K562 (cell line): ENCODE data around the gene TINAGL1.

ENCODE experiments used
- GTF2F1 ChIP-seq: IDR thresholded peaks from 2 replicates; pipeline ENCODE4 v1.6.1; 2011; ENCODE audit warnings: low read depth, low read length, improper control_type of control experiment
- HDAC2 ChIP-seq: fragments of 450-650 bp; IDR thresholded peaks from 2 replicates; pipeline ENCODE4 v1.6.1; 2016; ENCODE audit warnings: mild to moderate bottlenecking
- HNRNPL ChIP-seq: fragments of 200-400 bp; formaldehyde crosslinking; IDR thresholded peaks from 2 replicates; pipeline ENCODE4 v1.6.1; 2017; ENCODE audit warnings: low read depth, mild to moderate bottlenecking, low read length
- RHOXF2B ChIP-seq: fragments of 250-450 bp; sonication (Bioruptor Pico); conservative IDR thresholded peaks from 2 replicates; pipeline ENCODE4 v1.5.1; 2021
- SMARCE1 ChIP-seq: fragments of 450-650 bp; IDR thresholded peaks from 2 replicates; pipeline ENCODE4 v1.7.1; 2016; ENCODE audit warnings: mild to moderate bottlenecking
- SRSF9 ChIP-seq: fragments of 200-400 bp; formaldehyde crosslinking; IDR thresholded peaks from 2 replicates; pipeline ENCODE4 v1.6.1; 2017; ENCODE audit warnings: low read depth, low read length, borderline replicate concordance
- TGIF2 ChIP-seq: sonication (generic); formaldehyde crosslinking; IDR thresholded peaks from 2 replicates; pipeline ENCODE4 v1.8.1; 2022; ENCODE audit warnings: mild to moderate bottlenecking, missing genetic modification reagents, moderate library complexity
- ZNF282 ChIP-seq: sonication (generic); formaldehyde crosslinking; IDR thresholded peaks from 2 replicates; pipeline ENCODE4 v1.8.1; 2023; ENCODE audit warnings: missing genetic modification reagents
- TF ChIP-seq, protein P1 (sequence below): sonication (generic); formaldehyde crosslinking; IDR thresholded peaks from 2 replicates; pipeline ENCODE4 v1.9.0; 2022; ENCODE audit warnings: mild to moderate bottlenecking, missing genetic modification reagents
- TF ChIP-seq, protein P2 (sequence below): fragments of 250-450 bp; sonication (Bioruptor Pico); IDR thresholded peaks from 2 replicates; pipeline ENCODE4 v1.4.0; 2020; ENCODE audit warnings: mild to moderate bottlenecking, moderate library complexity

DNA sequence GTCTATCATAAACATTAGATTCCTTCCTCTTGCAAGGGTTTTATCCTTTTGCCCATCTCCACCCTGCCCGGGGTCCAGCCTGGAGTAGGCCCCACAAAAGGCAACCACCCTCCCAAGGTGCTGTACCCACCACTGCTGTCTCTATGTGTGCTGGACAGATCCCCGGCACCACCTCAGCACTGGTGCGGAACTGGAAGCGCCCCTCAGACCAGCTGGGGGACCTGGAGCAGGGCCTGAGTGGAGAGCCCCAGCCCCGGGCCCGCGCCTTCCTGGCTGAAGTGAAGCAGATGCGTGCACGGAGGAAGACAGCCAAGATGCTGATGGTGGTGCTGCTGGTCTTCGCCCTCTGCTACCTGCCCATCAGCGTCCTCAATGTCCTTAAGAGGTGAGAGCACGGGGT, 47.0 kb downstream of the TINAGL1 start:
- no peak for TF ChIP-seq HNRNPL
- TF ChIP-seq RHOXF2B (CRISPR knock-in tag), result no peak
- no peak for TF ChIP-seq GTF2F1
- TF ChIP-seq HDAC2, result no peak
- TF ChIP-seq SMARCE1, result no peak
- TF ChIP-seq ZNF282 (CRISPR knock-in tag), result no peak
- TF ChIP-seq, protein P1, sequence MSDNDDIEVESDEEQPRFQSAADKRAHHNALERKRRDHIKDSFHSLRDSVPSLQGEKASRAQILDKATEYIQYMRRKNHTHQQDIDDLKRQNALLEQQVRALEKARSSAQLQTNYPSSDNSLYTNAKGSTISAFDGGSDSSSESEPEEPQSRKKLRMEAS (CRISPR knock-in tag), result no peak
- no peak for TF ChIP-seq SRSF9
- TF ChIP-seq, protein P2, sequence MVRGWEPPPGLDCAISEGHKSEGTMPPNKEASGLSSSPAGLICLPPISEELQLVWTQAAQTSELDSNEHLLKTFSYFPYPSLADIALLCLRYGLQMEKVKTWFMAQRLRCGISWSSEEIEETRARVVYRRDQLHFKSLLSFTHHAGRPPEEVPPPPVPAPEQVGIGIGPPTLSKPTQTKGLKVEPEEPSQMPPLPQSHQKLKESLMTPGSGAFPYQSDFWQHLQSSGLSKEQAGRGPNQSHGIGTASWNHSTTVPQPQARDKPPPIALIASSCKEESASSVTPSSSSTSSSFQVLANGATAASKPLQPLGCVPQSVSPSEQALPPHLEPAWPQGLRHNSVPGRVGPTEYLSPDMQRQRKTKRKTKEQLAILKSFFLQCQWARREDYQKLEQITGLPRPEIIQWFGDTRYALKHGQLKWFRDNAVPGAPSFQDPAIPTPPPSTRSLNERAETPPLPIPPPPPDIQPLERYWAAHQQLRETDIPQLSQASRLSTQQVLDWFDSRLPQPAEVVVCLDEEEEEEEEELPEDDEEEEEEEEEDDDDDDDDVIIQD (CRISPR knock-in tag), result no peak
- TF ChIP-seq TGIF2 (CRISPR knock-in tag), result no peak
